Lower leg skin (tissue), 3 donors: ENCODE data around the gene TTC9C.

Source experiments
- POLR2A ChIP-seq, 2 donors: fragments of 450-650 bp; IDR thresholded peaks; one replicate each; pipeline ENCODE4 v1.6.1; 2016 to 2017; ENCODE audit warnings: antibody characterized with exemption in 2 of 2, mild to moderate bottlenecking in 1 of 2, moderate library complexity in 1 of 2
- TF ChIP-seq, protein P1 (sequence below), 3 donors: fragments of 450-650 bp; IDR thresholded peaks; one replicate each; pipeline ENCODE4 v1.5.1; 2016; ENCODE audit warnings: antibody characterized with exemption in 3 of 3, mild to moderate bottlenecking in 3 of 3, moderate library complexity in 2 of 3

DNA sequence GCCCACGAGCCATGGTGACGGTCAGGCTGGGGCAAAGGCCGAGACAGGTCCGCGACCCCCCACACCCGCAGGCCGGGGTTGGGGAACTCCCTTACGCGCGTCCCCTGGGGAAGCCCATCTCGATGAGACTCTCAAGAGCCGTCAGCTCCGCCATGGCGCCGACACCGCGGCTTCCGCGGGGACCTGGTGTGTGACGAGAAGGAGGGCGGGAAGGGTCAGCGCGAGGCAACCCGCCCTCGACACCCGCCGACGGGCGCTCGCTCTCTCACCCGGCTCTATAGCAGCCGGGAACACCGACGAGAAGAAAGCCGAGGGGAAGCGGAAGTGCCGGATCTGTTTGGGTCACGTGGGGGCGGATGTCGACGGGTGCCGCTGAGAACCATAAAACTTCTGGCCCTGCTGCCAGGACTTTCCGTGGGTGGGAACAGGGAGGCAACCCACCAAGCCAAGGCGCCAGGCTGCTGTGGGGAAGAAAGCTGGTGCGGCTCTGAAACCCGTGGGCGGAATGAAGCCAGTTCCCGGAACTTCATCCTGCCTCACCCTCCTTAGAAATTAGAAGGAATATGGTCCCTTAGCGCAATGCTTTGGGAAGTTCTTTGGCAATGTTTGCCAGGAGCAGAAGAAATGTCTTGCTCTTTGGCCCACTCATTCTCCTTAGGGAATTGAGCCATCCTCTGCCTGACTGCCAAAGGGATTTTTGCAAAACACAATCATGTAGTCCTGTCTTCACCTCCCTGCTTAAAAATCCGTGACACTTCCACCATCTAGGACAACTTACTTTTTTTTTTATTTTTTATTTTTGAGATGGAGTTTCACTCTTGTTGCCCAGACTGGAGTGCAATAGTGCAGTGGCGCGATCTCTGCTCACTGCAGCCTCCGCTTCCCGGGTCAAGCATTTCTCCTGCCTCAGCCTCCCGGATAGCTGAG is 49.3 kb upstream of the TTC9C start, which contains the start of gene UBXN1:
- TF ChIP-seq, protein P1, sequence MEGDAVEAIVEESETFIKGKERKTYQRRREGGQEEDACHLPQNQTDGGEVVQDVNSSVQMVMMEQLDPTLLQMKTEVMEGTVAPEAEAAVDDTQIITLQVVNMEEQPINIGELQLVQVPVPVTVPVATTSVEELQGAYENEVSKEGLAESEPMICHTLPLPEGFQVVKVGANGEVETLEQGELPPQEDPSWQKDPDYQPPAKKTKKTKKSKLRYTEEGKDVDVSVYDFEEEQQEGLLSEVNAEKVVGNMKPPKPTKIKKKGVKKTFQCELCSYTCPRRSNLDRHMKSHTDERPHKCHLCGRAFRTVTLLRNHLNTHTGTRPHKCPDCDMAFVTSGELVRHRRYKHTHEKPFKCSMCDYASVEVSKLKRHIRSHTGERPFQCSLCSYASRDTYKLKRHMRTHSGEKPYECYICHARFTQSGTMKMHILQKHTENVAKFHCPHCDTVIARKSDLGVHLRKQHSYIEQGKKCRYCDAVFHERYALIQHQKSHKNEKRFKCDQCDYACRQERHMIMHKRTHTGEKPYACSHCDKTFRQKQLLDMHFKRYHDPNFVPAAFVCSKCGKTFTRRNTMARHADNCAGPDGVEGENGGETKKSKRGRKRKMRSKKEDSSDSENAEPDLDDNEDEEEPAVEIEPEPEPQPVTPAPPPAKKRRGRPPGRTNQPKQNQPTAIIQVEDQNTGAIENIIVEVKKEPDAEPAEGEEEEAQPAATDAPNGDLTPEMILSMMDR (IDR thresholded peaks at IDR 0.05), result no peak
- no peak for TF ChIP-seq POLR2A (IDR thresholded peaks at IDR 0.05)
